Gastroesophageal sphincter (tissue), 4 donors: ENCODE results near the gene ZNRD2. TPM values are rescaled to one million over a fixed set of nuclear protein-coding genes. Genes with fewer than 3 reads are reported as not detected.

Experiments
- ATAC-seq: fragments of 150-250 bp; one replicate; pipeline ENCODE4 v1.9.1; 2016; ENCODE audit warnings: mild to moderate bottlenecking, moderate library complexity
- H3K27ac ChIP-seq, 4 donors: fragments of 200-600 bp; sonication (generic) in 3 of 4; 1 replicate in 3 of 4; 2 replicates in 1 of 4; pipeline ENCODE4 v1.5.1; 2016 to 2019
- H3K27me3 ChIP-seq: fragments of 200-600 bp; sonication (generic); one replicate; pipeline ENCODE4 v1.5.1; 2019
- H3K36me3 ChIP-seq, 2 donors: fragments of 200-600 bp; sonication (generic); one replicate each; pipeline ENCODE4 v1.5.1; 2019; ENCODE audit warnings: control low read depth in 1 of 2
- H3K4me1 ChIP-seq, 3 donors: fragments of 200-600 bp; sonication (generic); 1 replicate in 2 of 3; 2 replicates in 1 of 3; pipeline ENCODE4 v1.5.1; 2016 to 2019; ENCODE audit warnings: control low read depth in 2 of 3
- H3K4me3 ChIP-seq, 2 donors: fragments of 200-600 bp; sonication (generic); one replicate each; pipeline ENCODE4 v1.5.1; 2019; ENCODE audit warnings: mild to moderate bottlenecking in 1 of 2, moderate library complexity in 1 of 2
- H3K9me3 ChIP-seq, 3 donors: fragments of 200-600 bp; sonication (generic); one replicate each; pipeline ENCODE4 v1.5.1; 2017 to 2019; ENCODE audit warnings: control low read depth in 2 of 3
- CTCF ChIP-seq, 4 experiments: fragments of 200-600 bp in 2 of 4; fragments of 450-650 bp in 2 of 4; sonication (generic) in 1 of 4; IDR thresholded peaks; one replicate each; pipeline ENCODE4 v1.5.1; 2017 to 2019; ENCODE audit warnings: antibody characterized with exemption in 4 of 4, mild to moderate bottlenecking in 2 of 4, moderate library complexity in 2 of 4
- EP300 ChIP-seq: sonication (generic); formaldehyde crosslinking; IDR thresholded peaks from one replicate; pipeline ENCODE4 v1.6.1; 2017; ENCODE audit warnings: antibody characterized with exemption, mild to moderate bottlenecking
- POLR2A ChIP-seq, 2 donors: fragments of 450-650 bp; IDR thresholded peaks; one replicate each; pipeline ENCODE4 v1.6.1; 2017; ENCODE audit warnings: antibody characterized with exemption in 2 of 2, mild to moderate bottlenecking in 2 of 2, moderate library complexity in 1 of 2
- POLR2AphosphoS5 ChIP-seq: sonication (generic); formaldehyde crosslinking; IDR thresholded peaks from one replicate; pipeline ENCODE4 v1.6.1; 2017; ENCODE audit warnings: antibody characterized with exemption
- WGBS, 2 donors: methylation state at CpG; one replicate each; pipeline ENCODE4 v1.1.5; 2018; ENCODE audit warnings: low coverage in 1 of 2; 5-methylcytosine and 5-hydroxymethylcytosine counted together
- total RNA-seq, 4 donors: library from RNA; depleted of rRNA; stranded (reverse); fragments of >200 nt; gene quantifications; one replicate each; pipeline ENCODE4 v1.1.0, GENCODE V29; 2016

Gene ZNRD2
- total RNA-seq, 4 donors from 2014 or later: 38.4 to 73.5 (median 43.5) TPM

GRCh38 chr11:65554057-65554818, 16.0 kb upstream of the ZNRD2 start:
- H3K27me3 ChIP-seq: no peaks in the 10 kb centered on the region
- no peak for TF ChIP-seq EP300
- no peak for TF ChIP-seq POLR2A (IDR thresholded peaks at IDR 0.05)
- TF ChIP-seq CTCF (IDR thresholded peaks at IDR 0.05): no peak
- H3K9me3 ChIP-seq: no peaks in the 10 kb centered on the region
- peaks cover 0 to 69% (median 40%) of the 10 kb centered on the region in 3 donors for H3K4me1 ChIP-seq
- H3K36me3 ChIP-seq: peaks cover 0 to 48% of the 10 kb centered on the region in 2 donors
- ATAC-seq: no peak
- 40 to 77% methylated on average over 1 to 6 of the region's 27 CpGs for whole genome bisulfite sequencing, 2 donors
- no peak overlapping the region for H3K4me3 ChIP-seq
- peak overlapping the region in 3 of 4 donors; percentile 3 to 98 (median 97) for H3K27ac ChIP-seq

GRCh38 chr11:65554842-65555430, 15.3 kb upstream of the ZNRD2 start:
- H3K27ac ChIP-seq: peak overlapping the region in 3 of 4 donors; percentile 97 to 100 (median 98)

GRCh38 chr11:65555693-65556231, 14.5 kb upstream of the ZNRD2 start:
- Histone ChIP-seq H3K27ac (peak overlapping the region in 3 of 4 donors; percentile 97 to 100 (median 98)), H3K4me3 (no peak overlapping the region)

More at GRCh38 chr11:65554842-65555430, 15.3 kb upstream of the ZNRD2 start:
- no peak overlapping the region for H3K4me3 ChIP-seq
- 75 to 88% methylated on average over 2 to 3 of the region's 4 CpGs for WGBS, 2 donors
- no peak for ATAC-seq
- peaks cover 0 to 76% (median 46%) of the 10 kb centered on the region in 3 donors for H3K4me1 ChIP-seq
- H3K36me3 ChIP-seq: peaks cover 0 to 43% of the 10 kb centered on the region in 2 donors
- no peak for TF ChIP-seq POLR2A (IDR thresholded peaks at IDR 0.05)
- no peak for TF ChIP-seq CTCF (IDR thresholded peaks at IDR 0.05)
- no peak for TF ChIP-seq POLR2AphosphoS5
- TF ChIP-seq EP300: no peak
- no peaks in the 10 kb centered on the region for H3K9me3 ChIP-seq
- H3K27me3 ChIP-seq: no peaks in the 10 kb centered on the region

GRCh38 chr11:65556470-65557279, 13.6 kb upstream of the ZNRD2 start:
- TF ChIP-seq EP300: no peak
- TF ChIP-seq POLR2AphosphoS5: no peak
- H3K27ac ChIP-seq: peak overlapping the region; percentile 90 to 100 (median 98)
- peak overlapping the region; percentile 59 to 79 for H3K4me3 ChIP-seq
- no peaks in the 10 kb centered on the region for H3K27me3 ChIP-seq
- WGBS, 2 donors: 65% methylated on average over 7 of the region's 12 CpGs; no CpG with 5 or more reads in 1 of the 2 donors
- no peaks in the 10 kb centered on the region for H3K9me3 ChIP-seq
- H3K36me3 ChIP-seq: peaks cover 0 to 26% of the 10 kb centered on the region in 2 donors
- no peak for ATAC-seq
- H3K4me1 ChIP-seq: peaks cover 0 to 90% (median 59%) of the 10 kb centered on the region in 3 donors

More at GRCh38 chr11:65555693-65556231, 14.5 kb upstream of the ZNRD2 start:
- peak; percentile 23 for ATAC-seq
- no peaks in the 10 kb centered on the region for H3K27me3 ChIP-seq
- peaks cover 0 to 84% (median 54%) of the 10 kb centered on the region in 3 donors for H3K4me1 ChIP-seq
- TF ChIP-seq EP300: no peak
- no peak for TF ChIP-seq CTCF (IDR thresholded peaks at IDR 0.05)
- TF ChIP-seq POLR2AphosphoS5: peak; percentile 39
- no peak for TF ChIP-seq POLR2A (IDR thresholded peaks at IDR 0.05)
- peaks cover 0 to 35% of the 10 kb centered on the region in 2 donors for H3K36me3 ChIP-seq
- WGBS, 2 donors: no CpG with 5 or more reads among the region's 6 CpGs
- H3K9me3 ChIP-seq: no peaks in the 10 kb centered on the region
